Smooth muscle cell (in vitro differentiated cells): ENCODE data around the gene ABHD8. TPM values are rescaled to one million over a fixed set of nuclear protein-coding genes. Genes with fewer than 3 reads are reported as not detected.

Source experiments
- DNase-seq: peaks from one replicate; lab custom pipeline; 2025; ENCODE audit not compliant: unreplicated experiment; lab: John Stamatoyannopoulos, UW
- H2AFZ ChIP-seq: fragments of 200-600 bp; sonication (generic); 2 replicates; pipeline ENCODE4 v1.6.0; 2016; ENCODE audit warnings: antibody characterized with exemption, low read depth, mild to moderate bottlenecking
- H3F3A ChIP-seq: fragments of 200-600 bp; sonication (generic); 2 replicates; pipeline ENCODE4 v1.6.0; 2017; ENCODE audit warnings: antibody characterized with exemption, low read depth
- H3K27ac ChIP-seq: fragments of 200-600 bp; sonication (generic); 2 replicates; pipeline ENCODE4 v1.5.1; 2016; ENCODE audit warnings: low read depth, mild to moderate bottlenecking
- H3K27me3 ChIP-seq: fragments of 200-600 bp; sonication (generic); 2 replicates; pipeline ENCODE4 v1.6.1; 2016; ENCODE audit warnings: low read depth, mild to moderate bottlenecking
- H3K36me3 ChIP-seq: fragments of 200-600 bp; sonication (generic); 2 replicates; pipeline ENCODE4 v1.5.1; 2016; ENCODE audit warnings: low read depth
- H3K4me1 ChIP-seq: fragments of 200-600 bp; sonication (generic); 2 replicates; pipeline ENCODE4 v1.5.1; 2016; ENCODE audit warnings: low read depth
- H3K4me2 ChIP-seq: fragments of 200-600 bp; sonication (generic); 2 replicates; pipeline ENCODE4 v1.6.0; 2016; ENCODE audit warnings: mild to moderate bottlenecking
- H3K4me3 ChIP-seq: fragments of 200-600 bp; sonication (generic); 2 replicates; pipeline ENCODE4 v1.5.1; 2016; ENCODE audit warnings: mild to moderate bottlenecking
- H3K79me2 ChIP-seq: fragments of 200-600 bp; sonication (generic); 2 replicates; pipeline ENCODE4 v1.6.0; 2016; ENCODE audit warnings: low read depth, mild to moderate bottlenecking
- H3K9ac ChIP-seq: fragments of 200-600 bp; sonication (generic); 2 replicates; pipeline ENCODE4 v1.6.0; 2016; ENCODE audit warnings: low read depth
- H3K9me3 ChIP-seq: fragments of 200-600 bp; sonication (generic); replicated peaks from 2 replicates; pipeline ENCODE4 v1.5.1; 2016; ENCODE audit warnings: low read depth
- H4K20me1 ChIP-seq: fragments of 200-600 bp; sonication (generic); 2 replicates; pipeline ENCODE4 v1.6.0; 2016; ENCODE audit warnings: low read depth
- CTCF ChIP-seq: fragments of 200-600 bp; sonication (generic); IDR thresholded peaks from 2 replicates; pipeline ENCODE4 v1.5.1; 2017; ENCODE audit warnings: borderline replicate concordance, mild to moderate bottlenecking, antibody characterized with exemption; ENCODE audit not compliant: insufficient read depth, poor library complexity, severe bottlenecking
- WGBS: methylation state at CpG from one replicate; pipeline ENCODE4 v1.1.7; 2016; ENCODE audit warnings: low lambda C conversion rate; 5-methylcytosine and 5-hydroxymethylcytosine counted together
- polyA plus RNA-seq: library from polyadenylated mRNA; unstranded; fragments of >200 nt; fragmentation: Nextera tagmentation; extraction: Ambion mirVana; gene quantifications from 2 replicates; pipeline ENCODE4 v1.2.1, GENCODE V29; 2016
- total RNA-seq: library from RNA; depleted of rRNA; stranded (reverse); fragments of >200 nt; gene quantifications from 2 replicates; pipeline ENCODE4 v1.2.3, GENCODE V29; 2014

Gene ABHD8
- total and polyA plus RNA-seq, 2 experiments from 2014 or later: 9.2 to 15.1 TPM

DNA sequence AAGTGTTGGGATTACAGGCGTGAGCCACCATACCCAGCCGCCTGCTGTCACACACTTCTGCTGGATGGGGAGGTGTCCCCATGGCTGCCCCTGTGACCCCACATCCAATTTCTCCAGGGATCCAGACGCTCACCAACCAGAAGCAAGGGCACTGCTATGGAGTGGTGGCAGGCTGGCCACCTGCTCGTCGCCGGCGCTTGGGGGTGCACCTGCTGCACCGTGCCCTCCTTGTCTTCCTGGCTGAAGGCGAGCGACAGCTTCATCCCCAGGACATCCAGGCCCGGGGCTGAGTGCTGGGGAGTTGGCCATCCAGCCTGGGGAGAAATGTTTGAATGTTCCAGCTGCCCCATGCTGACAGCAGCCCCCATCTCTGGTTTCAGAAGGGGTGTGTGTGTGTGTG, 17.0 kb downstream of the ABHD8 start:
- Histone ChIP-seq H3F3A (no peaks in the 10 kb centered on the region), H3K36me3 (no peaks in the 10 kb centered on the region), H3K9me3 (no peaks in the 10 kb centered on the region), H3K4me3 (no peak overlapping the region), H3K4me1 (no peaks in the 10 kb centered on the region), H3K9ac (no peak overlapping the region), H3K79me2 (no peaks in the 10 kb centered on the region), H3K27ac (no peak overlapping the region), H3K4me2 (no peak overlapping the region), H3K27me3 (no peaks in the 10 kb centered on the region), H2AFZ (no peak overlapping the region), H4K20me1 (no peaks in the 10 kb centered on the region)
- no peak for TF ChIP-seq CTCF
- no peak for DNase-seq
- WGBS: 96% methylated on average over 11 of the region's 11 CpGs

- Histone ChIP-seq H4K20me1 (no peaks in the 10 kb centered on the region), H3K4me3 (no peak overlapping the region), H2AFZ (no peak overlapping the region), H3K9me3 (no peaks in the 10 kb centered on the region), H3K9ac (no peak overlapping the region), H3K27ac (no peak overlapping the region), H3K4me1 (no peaks in the 10 kb centered on the region), H3K36me3 (no peaks in the 10 kb centered on the region), H3K4me2 (no peak overlapping the region), H3K79me2 (no peaks in the 10 kb centered on the region), H3K27me3 (no peaks in the 10 kb centered on the region), H3F3A (no peaks in the 10 kb centered on the region)
- WGBS: 91% methylated on average over 18 of the region's 18 CpGs
- DNase-seq: no peak
- TF ChIP-seq CTCF: no peak
Observed at GRCh38 chr19:17285415-17286135, 17.6 kb downstream of the ABHD8 start.

GRCh38 chr19:17283504-17283996, 19.7 kb downstream of the ABHD8 start:
- no peak overlapping the region for H3K9ac ChIP-seq
- WGBS: 88% methylated on average over 7 of the region's 7 CpGs
- no peak for TF ChIP-seq CTCF
- H3K36me3 ChIP-seq: no peaks in the 10 kb centered on the region
- H4K20me1 ChIP-seq: no peaks in the 10 kb centered on the region
- no peak overlapping the region for H3K4me2 ChIP-seq
- no peaks in the 10 kb centered on the region for H3K4me1 ChIP-seq
- H3K27me3 ChIP-seq: no peaks in the 10 kb centered on the region
- H3K27ac ChIP-seq: no peak overlapping the region
- H3F3A ChIP-seq: no peaks in the 10 kb centered on the region
- H2AFZ ChIP-seq: no peak overlapping the region
- no peak for DNase-seq
- no peaks in the 10 kb centered on the region for H3K79me2 ChIP-seq
- H3K9me3 ChIP-seq: no peaks in the 10 kb centered on the region
- H3K4me3 ChIP-seq: no peak overlapping the region
